SU-DHL-6 (cell line): ENCODE data around the gene PTTG1IP.

ENCODE experiments used
- EZH2phosphoT487 ChIP-seq: fragments of 200-600 bp; sonication (generic), shearing (Covaris generic); conservative IDR thresholded peaks from 2 replicates; pipeline ENCODE4 v1.6.1; 2018; ENCODE audit warnings: mild to moderate bottlenecking, antibody characterized with exemption, low read length, moderate library complexity, mixed read lengths
- TF ChIP-seq, protein P1 (sequence below): fragments of 200-600 bp; sonication (generic); IDR thresholded peaks from one replicate; pipeline ENCODE4 v1.5.1; 2017; ENCODE audit warnings: antibody characterized with exemption, mild to moderate bottlenecking, low read length, moderate library complexity; ENCODE audit not compliant: insufficient read depth, poor library complexity, severe bottlenecking

DNA sequence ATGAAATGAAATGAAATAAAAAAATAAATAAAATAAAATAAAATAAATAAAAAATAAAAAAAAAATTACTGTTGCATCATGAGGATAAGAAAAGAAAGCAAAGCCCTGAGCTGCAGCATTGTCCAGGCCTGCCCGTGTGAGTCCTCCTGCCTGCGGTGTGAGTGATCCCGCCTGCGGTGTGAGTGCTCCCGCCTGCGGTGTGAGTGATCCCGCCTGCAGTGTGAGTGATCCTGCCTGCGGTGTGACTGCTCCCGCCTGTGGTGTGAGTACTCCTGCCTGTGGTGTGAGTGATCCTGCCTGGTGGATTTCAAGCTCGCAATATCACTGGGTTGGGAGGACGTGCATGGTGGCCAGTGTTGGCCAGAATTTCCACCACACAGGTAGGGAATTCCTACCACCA is 22.4 kb upstream of the PTTG1IP start:
- TF ChIP-seq, protein P1, sequence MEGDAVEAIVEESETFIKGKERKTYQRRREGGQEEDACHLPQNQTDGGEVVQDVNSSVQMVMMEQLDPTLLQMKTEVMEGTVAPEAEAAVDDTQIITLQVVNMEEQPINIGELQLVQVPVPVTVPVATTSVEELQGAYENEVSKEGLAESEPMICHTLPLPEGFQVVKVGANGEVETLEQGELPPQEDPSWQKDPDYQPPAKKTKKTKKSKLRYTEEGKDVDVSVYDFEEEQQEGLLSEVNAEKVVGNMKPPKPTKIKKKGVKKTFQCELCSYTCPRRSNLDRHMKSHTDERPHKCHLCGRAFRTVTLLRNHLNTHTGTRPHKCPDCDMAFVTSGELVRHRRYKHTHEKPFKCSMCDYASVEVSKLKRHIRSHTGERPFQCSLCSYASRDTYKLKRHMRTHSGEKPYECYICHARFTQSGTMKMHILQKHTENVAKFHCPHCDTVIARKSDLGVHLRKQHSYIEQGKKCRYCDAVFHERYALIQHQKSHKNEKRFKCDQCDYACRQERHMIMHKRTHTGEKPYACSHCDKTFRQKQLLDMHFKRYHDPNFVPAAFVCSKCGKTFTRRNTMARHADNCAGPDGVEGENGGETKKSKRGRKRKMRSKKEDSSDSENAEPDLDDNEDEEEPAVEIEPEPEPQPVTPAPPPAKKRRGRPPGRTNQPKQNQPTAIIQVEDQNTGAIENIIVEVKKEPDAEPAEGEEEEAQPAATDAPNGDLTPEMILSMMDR: no peak
- TF ChIP-seq EZH2phosphoT487: no peak
